Measurements from ENCODE around the gene UNC5A. TPM values are rescaled to one million over a fixed set of nuclear protein-coding genes. Genes with fewer than 3 reads are reported as not detected.

The UNC5A gene
- total and polyA plus RNA-seq, 11 donors, result 0.09 to 0.43 (median 0.20) TPM; not detected in 7

GRCh38 chr5:176796411-176796810 is 13.9 kb upstream of the UNC5A start:
- Histone ChIP-seq H3K27ac (no peak overlapping the region), H3K9me3 (no peaks in the 10 kb centered on the region), H3K27me3 (peaks cover 15 to 71% (median 43%) of the 10 kb centered on the region in 9 donors), H3K36me3 (no peaks in the 10 kb centered on the region), H3K4me3 (no peak overlapping the region), H3K4me1 (no peaks in the 10 kb centered on the region)
- ATAC-seq (no peak), DNase-seq (no peak)
- 37 to 44% (median 42%) methylated on average over 9 of the region's 9 CpGs for WGBS, 4 donors
- TF ChIP-seq CTCF (IDR thresholded peaks at IDR 0.05) (no peak), POLR2A (IDR thresholded peaks at IDR 0.05) (no peak)
- intact Hi-C loops (cut with DNase I), result no loop called here

GRCh38 chr5:176796970-176797369 is 13.4 kb upstream of the UNC5A start:
- no peak overlapping the region for H3K4me3 ChIP-seq
- no peaks in the 10 kb centered on the region for H3K36me3 ChIP-seq
- peaks cover 15 to 67% (median 43%) of the 10 kb centered on the region in 9 donors for H3K27me3 ChIP-seq
- WGBS, 4 donors, result 87 to 90% (median 88%) methylated on average over 2 of the region's 2 CpGs
- ATAC-seq (no peak), DNase-seq (no peak)
- intact Hi-C loops (cut with DNase I), result no loop called here
- H3K4me1 ChIP-seq, result no peaks in the 10 kb centered on the region
- TF ChIP-seq CTCF (IDR thresholded peaks at IDR 0.05) (no peak), POLR2A (IDR thresholded peaks at IDR 0.05) (no peak)
- H3K27ac ChIP-seq, result no peak overlapping the region
- no peaks in the 10 kb centered on the region for H3K9me3 ChIP-seq

GRCh38 chr5:176797456-176798050 is 12.8 kb upstream of the UNC5A start:
- 48 to 74% (median 63%) methylated on average over 3 to 21 of the region's 21 CpGs for WGBS, 4 donors
- H3K9me3 ChIP-seq, result no peaks in the 10 kb centered on the region
- intact Hi-C loops (cut with DNase I), result no loop called here
- ATAC-seq (no peak), DNase-seq (no peak)
- no peak overlapping the region for H3K4me3 ChIP-seq
- no peak for TF ChIP-seq POLR2A (IDR thresholded peaks at IDR 0.05)
- no peak for TF ChIP-seq CTCF (IDR thresholded peaks at IDR 0.05)
- H3K36me3 ChIP-seq, result no peaks in the 10 kb centered on the region
- no peak overlapping the region for H3K27ac ChIP-seq
- H3K27me3 ChIP-seq, result peaks cover 14 to 65% (median 39%) of the 10 kb centered on the region in 9 donors
- H3K4me1 ChIP-seq, result no peaks in the 10 kb centered on the region

- Histone ChIP-seq H3K27me3 (peaks cover 7 to 65% (median 32%) of the 10 kb centered on the region in 9 donors), H3K4me1 (no peaks in the 10 kb centered on the region), H3K4me3 (no peak overlapping the region), H3K36me3 (no peaks in the 10 kb centered on the region), H3K9me3 (no peaks in the 10 kb centered on the region), H3K27ac (no peak overlapping the region)
- ATAC-seq, result no peak
- 82 to 86% (median 84%) methylated on average over 29 to 33 of the region's 33 CpGs for WGBS, 4 donors
- no peak for DNase-seq
- intact Hi-C loops (cut with DNase I), result no loop called here
- TF ChIP-seq CTCF (IDR thresholded peaks at IDR 0.05) (no peak), POLR2A (IDR thresholded peaks at IDR 0.05) (no peak)
Measured at GRCh38 chr5:176798086-176798876, 12.1 kb upstream of the UNC5A start.

All from heart left ventricle (tissue), 16 donors.